Fibroblast of the aortic adventitia (primary cell): ENCODE measurements around the gene CAMK2G. TPM values are rescaled to one million over a fixed set of nuclear protein-coding genes. Genes with fewer than 3 reads are reported as not detected.
A peak's percentile ranks its signal among the peaks of the same experiment; 100 is the strongest.

Experiments
- DNase-seq: peaks from one replicate; pipeline ENCODE4 v3.0.0-alpha.2; 2010; ENCODE audit warnings: low read depth
- H3K4me3 ChIP-seq: 2 replicates; pipeline ENCODE4 v1.5.1; 2011; ENCODE audit warnings: low read depth, mild to moderate bottlenecking, control low read depth, low read length, moderate library complexity
- total RNA-seq: library from RNA; depleted of rRNA; stranded (reverse); fragments of >200 nt; gene quantifications from 2 replicates; pipeline ENCODE4 v1.2.3, GENCODE V29; 2012; ENCODE audit warnings: low replicate concordance
- TF ChIP-seq, protein P1 (sequence below): IDR thresholded peaks from 2 replicates; pipeline ENCODE4 v1.5.1; 2011; ENCODE audit warnings: mild to moderate bottlenecking, low read length, control low read depth, inconsistent platforms; ENCODE audit not compliant: insufficient read depth

CAMK2G gene
- total RNA-seq, 1 donor: 25.8 TPM

- DNase-seq: no peak
- TF ChIP-seq, protein P1, sequence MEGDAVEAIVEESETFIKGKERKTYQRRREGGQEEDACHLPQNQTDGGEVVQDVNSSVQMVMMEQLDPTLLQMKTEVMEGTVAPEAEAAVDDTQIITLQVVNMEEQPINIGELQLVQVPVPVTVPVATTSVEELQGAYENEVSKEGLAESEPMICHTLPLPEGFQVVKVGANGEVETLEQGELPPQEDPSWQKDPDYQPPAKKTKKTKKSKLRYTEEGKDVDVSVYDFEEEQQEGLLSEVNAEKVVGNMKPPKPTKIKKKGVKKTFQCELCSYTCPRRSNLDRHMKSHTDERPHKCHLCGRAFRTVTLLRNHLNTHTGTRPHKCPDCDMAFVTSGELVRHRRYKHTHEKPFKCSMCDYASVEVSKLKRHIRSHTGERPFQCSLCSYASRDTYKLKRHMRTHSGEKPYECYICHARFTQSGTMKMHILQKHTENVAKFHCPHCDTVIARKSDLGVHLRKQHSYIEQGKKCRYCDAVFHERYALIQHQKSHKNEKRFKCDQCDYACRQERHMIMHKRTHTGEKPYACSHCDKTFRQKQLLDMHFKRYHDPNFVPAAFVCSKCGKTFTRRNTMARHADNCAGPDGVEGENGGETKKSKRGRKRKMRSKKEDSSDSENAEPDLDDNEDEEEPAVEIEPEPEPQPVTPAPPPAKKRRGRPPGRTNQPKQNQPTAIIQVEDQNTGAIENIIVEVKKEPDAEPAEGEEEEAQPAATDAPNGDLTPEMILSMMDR: no peak
- no peak overlapping the region for H3K4me3 ChIP-seq
Measured at GRCh38 chr10:73857446-73857845, 16.9 kb downstream of the CAMK2G start.

GRCh38 chr10:73856261-73856660 is 18.1 kb downstream of the CAMK2G start:
- TF ChIP-seq, protein P1: no peak
- DNase-seq: no peak
- H3K4me3 ChIP-seq: no peak overlapping the region

DNA sequence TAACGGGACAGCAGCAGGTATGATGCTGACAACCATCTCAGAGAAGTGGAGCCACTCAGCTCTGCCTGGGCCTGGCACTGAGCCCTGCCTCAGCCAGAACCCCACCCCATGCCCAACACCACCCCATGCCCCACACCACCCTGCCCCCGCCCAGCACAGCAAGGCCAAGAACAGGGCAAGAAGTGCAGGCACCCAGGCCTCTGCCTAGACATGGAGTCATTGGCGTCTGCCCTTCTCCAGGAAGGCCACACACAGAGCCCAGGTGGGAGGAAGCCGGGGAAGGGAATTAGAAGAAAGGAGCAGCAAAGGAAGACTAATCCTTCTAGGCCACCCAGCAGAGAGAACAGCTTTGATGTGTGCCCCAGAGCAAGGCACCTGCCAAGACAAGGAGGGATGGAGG is 18.9 kb downstream of the CAMK2G start:
- DNase-seq: no peak
- H3K4me3 ChIP-seq: no peak overlapping the region
- TF ChIP-seq, protein P1: no peak

DNA sequence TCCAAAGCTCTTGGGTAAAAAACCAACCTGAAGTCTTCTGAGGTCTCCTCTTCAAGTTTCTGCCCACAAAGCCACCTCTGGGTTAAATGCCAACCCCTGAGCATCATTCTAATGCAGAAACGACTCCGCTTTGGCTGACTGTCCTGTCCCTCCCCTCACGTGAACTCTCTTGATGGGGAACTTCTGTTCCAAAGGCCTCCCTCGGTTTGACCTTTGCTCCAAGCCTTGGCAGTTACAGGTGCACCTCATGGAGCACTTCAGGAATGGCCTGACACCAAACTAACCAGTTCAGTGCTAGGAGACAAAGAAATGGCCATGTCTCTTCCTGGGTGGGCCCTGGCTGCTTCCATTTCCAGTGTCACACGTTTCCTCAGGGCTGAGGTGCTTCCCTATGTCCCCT is 20.0 kb downstream of the CAMK2G start:
- H3K4me3 ChIP-seq: no peak overlapping the region
- no peak for DNase-seq
- TF ChIP-seq, protein P1: no peak

DNA sequence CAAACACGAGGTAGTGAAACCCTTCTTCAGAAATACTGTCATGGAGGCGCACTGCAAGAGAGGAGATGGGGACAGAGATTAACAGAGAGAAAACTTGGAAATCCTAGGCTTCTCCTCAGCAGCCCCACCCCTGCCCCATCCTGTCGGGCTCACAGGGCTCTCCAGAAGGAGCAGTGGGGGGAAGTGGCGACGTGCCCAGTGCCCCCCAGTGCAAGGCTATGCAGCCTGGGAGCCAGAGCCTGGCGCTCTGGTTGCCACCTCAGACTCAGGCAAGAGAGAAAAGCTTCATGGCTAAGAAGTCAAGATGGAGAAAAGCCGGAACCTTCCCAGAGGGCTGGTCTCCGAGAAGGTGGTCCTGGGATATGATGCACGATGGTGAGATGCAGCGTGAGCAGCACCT is 21.2 kb downstream of the CAMK2G start:
- no peak for DNase-seq
- TF ChIP-seq, protein P1: no peak
- no peak overlapping the region for H3K4me3 ChIP-seq

DNA sequence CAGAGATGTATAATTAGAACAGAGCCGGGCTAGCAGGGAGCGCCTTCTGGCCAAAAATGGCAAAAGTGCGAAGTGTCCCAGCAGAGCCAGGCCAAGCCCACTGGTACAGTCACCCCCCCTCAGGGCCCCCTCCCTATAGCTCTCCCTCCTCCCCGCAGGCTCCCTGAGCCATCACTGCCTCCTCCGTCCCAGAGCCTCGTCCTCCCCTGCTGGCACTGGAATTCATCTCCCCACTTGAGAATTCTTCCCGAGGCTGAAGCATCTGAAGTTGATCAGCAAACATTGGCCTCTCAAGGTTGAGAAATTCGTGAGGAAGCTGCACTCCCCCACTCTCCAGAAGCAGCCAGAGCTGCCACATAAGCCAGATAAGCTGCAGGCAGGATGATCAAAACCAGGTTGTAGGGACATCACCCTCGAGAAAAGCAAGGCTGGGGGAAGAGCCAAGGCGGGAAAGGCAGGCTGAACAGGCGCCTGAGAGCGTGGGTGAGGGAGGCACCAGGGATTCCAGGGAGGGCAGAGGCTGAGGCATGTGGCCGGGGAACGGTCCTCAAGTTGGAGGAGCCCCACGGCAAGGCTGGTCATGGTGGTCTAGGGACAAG is 23.4 kb downstream of the CAMK2G start:
- H3K4me3 ChIP-seq: no peak overlapping the region
- peak; percentile 95 for DNase-seq
- TF ChIP-seq, protein P1: peak; percentile 2

GRCh38 chr10:73850211-73850610 is 24.1 kb downstream of the CAMK2G start:
- no peak for DNase-seq
- TF ChIP-seq, protein P1: no peak
- H3K4me3 ChIP-seq: no peak overlapping the region
